Parathyroid adenoma (tissue), 2 donors: ENCODE measurements around the gene TUBGCP3.
"Not testable (repeated sequence)": the region's sequence is repeated elsewhere in the genome, so short reads cannot be mapped to it uniquely, and the experiment has no call there.

Experiments
- H2AFZ ChIP-seq: fragments of 300-600 bp; sonication (generic); one replicate; pipeline ENCODE4 v1.7.0; 2017; ENCODE audit warnings: antibody characterized with exemption, mild to moderate bottlenecking
- H3K27ac ChIP-seq: fragments of 300-600 bp; sonication (generic); one replicate; pipeline ENCODE4 v1.7.0; 2017
- H3K27me3 ChIP-seq: fragments of 300-600 bp; sonication (generic); one replicate; pipeline ENCODE4 v1.7.0; 2017; ENCODE audit warnings: low read length; ENCODE audit not compliant: control insufficient read depth, insufficient read depth
- H3K36me3 ChIP-seq: fragments of 300-600 bp; sonication (generic); one replicate; pipeline ENCODE4 v1.7.0; 2017; ENCODE audit warnings: low read length; ENCODE audit not compliant: control insufficient read depth, insufficient read depth
- H3K4me1 ChIP-seq: fragments of 300-600 bp; sonication (generic); one replicate; pipeline ENCODE4 v1.7.0; 2017; ENCODE audit warnings: control low read depth
- H3K4me2 ChIP-seq: fragments of 300-600 bp; sonication (generic); one replicate; pipeline ENCODE4 v1.7.0; 2017; ENCODE audit warnings: low read length
- H3K4me3 ChIP-seq: fragments of 300-600 bp; sonication (generic); one replicate; pipeline ENCODE4 v1.7.0; 2017; ENCODE audit warnings: low read depth, low read length
- H3K79me2 ChIP-seq: fragments of 300-600 bp; sonication (generic); one replicate; pipeline ENCODE4 v1.7.0; 2017; ENCODE audit warnings: control low read depth
- H3K9ac ChIP-seq: fragments of 300-600 bp; sonication (generic); one replicate; pipeline ENCODE4 v1.7.0; 2017; ENCODE audit warnings: mild to moderate bottlenecking
- H3K9me3 ChIP-seq: fragments of 300-600 bp; sonication (generic); one replicate; pipeline ENCODE4 v1.7.0; 2017; ENCODE audit warnings: low read length; ENCODE audit not compliant: control insufficient read depth
- CTCF ChIP-seq: fragments of 300-600 bp; sonication (generic); IDR thresholded peaks from one replicate; pipeline ENCODE4 v1.7.0; 2017; ENCODE audit warnings: antibody characterized with exemption, mild to moderate bottlenecking
- donor health status: primary hyperparathyroidism.

Gene TUBGCP3

GRCh38 chr13:112486386-112487126 lies 101.4 kb downstream of the TUBGCP3 start:
- Histone ChIP-seq H3K27me3 (no peaks in the 10 kb centered on the region), H3K27ac (no peak overlapping the region), H3K9ac (no peak overlapping the region), H3K4me1 (no peaks in the 10 kb centered on the region), H3K36me3 (no peaks in the 10 kb centered on the region), H3K4me3 (no peak overlapping the region), H3K79me2 (no peaks in the 10 kb centered on the region), H3K4me2 (no peak overlapping the region), H2AFZ (no peak overlapping the region), H3K9me3 (no peaks in the 10 kb centered on the region)
- no peak for TF ChIP-seq CTCF

- not testable (repeated sequence) for H3K27ac ChIP-seq, H3K9me3 ChIP-seq, H3K36me3 ChIP-seq, H3K4me2 ChIP-seq, H3K27me3 ChIP-seq, H3K79me2 ChIP-seq, H3K4me3 ChIP-seq, H3K9ac ChIP-seq, H2AFZ ChIP-seq, H3K4me1 ChIP-seq
These were observed 102.1 kb downstream of the TUBGCP3 start for GRCh38 chr13:112485814-112486213.

- Histone ChIP-seq H3K79me2 (no peaks in the 10 kb centered on the region), H3K4me2 (no peak overlapping the region), H3K4me1 (no peaks in the 10 kb centered on the region), H3K27me3 (no peaks in the 10 kb centered on the region), H3K4me3 (no peak overlapping the region), H3K27ac (no peak overlapping the region), H3K36me3 (no peaks in the 10 kb centered on the region), H2AFZ (no peak overlapping the region), H3K9ac (no peak overlapping the region), H3K9me3 (no peaks in the 10 kb centered on the region)
- no peak for TF ChIP-seq CTCF
These were observed 104.7 kb downstream of the TUBGCP3 start for GRCh38 chr13:112483299-112483698.

- TF ChIP-seq CTCF: no peak
- no peak overlapping the region for H3K9ac ChIP-seq
- H3K36me3 ChIP-seq: no peaks in the 10 kb centered on the region
- H3K27me3 ChIP-seq: no peaks in the 10 kb centered on the region
- no peaks in the 10 kb centered on the region for H3K79me2 ChIP-seq
- H2AFZ ChIP-seq: no peak overlapping the region
- H3K27ac ChIP-seq: no peak overlapping the region
- no peak overlapping the region for H3K4me3 ChIP-seq
- H3K4me2 ChIP-seq: no peak overlapping the region
- H3K4me1 ChIP-seq: no peaks in the 10 kb centered on the region
- H3K9me3 ChIP-seq: no peaks in the 10 kb centered on the region
These were observed 106.5 kb downstream of the TUBGCP3 start for GRCh38 chr13:112481458-112481857.

GRCh38 chr13:112479389-112479788 lies 108.6 kb downstream of the TUBGCP3 start:
- Histone ChIP-seq H3K4me2 (no peak overlapping the region), H3K36me3 (no peaks in the 10 kb centered on the region), H3K4me3 (no peak overlapping the region), H3K79me2 (no peaks in the 10 kb centered on the region), H3K9me3 (no peaks in the 10 kb centered on the region), H3K9ac (no peak overlapping the region), H2AFZ (no peak overlapping the region), H3K27ac (no peak overlapping the region), H3K4me1 (no peaks in the 10 kb centered on the region), H3K27me3 (no peaks in the 10 kb centered on the region)
- TF ChIP-seq CTCF: no peak
